CD4-positive, alpha-beta T cell treated with Interleukin-21 for 1 hour (primary cell): ENCODE data around the gene KRTAP5-6.

Experiments used
- DNase-seq: peaks from one replicate; pipeline ENCODE4 v3.0.0-alpha.2; 2020

KRTAP5-6 gene

GRCh38 chr11:1734641-1735081 lies 37.7 kb downstream of the KRTAP5-6 start:
- no peak for DNase-seq

- DNase-seq: no peak
These were observed 38.3 kb downstream of the KRTAP5-6 start for GRCh38 chr11:1735271-1735670.

DNA sequence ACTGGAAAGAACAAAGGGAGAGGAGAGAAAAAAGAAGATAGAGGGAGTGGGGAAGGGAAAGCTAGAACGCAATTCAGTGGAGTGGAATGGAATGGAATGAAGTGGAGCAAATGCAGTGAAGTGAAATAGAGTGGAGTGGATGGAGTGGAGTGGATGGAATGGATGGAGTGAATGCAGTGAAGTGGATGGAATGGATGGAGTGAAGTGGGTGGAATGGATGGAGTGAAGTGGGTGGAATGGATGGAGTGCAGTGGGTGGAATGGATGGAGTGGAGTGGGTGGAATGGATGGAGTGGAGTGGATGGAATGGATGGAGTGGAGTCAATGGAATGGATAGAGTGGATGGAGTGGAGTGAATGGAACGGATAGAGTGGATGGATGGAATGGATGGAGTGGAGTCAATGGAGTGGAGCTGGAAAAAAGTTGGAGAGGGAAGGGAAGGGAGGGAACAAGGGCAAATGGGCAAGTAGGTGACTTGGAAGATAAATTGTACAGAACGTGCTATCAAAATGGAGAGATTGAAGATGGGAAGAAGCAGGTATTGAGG lies 39.5 kb downstream of the KRTAP5-6 start:
- no peak for DNase-seq

- no peak for DNase-seq
These were observed 40.2 kb downstream of the KRTAP5-6 start for GRCh38 chr11:1737080-1737757.

GRCh38 chr11:1738380-1738779 lies 41.4 kb downstream of the KRTAP5-6 start:
- DNase-seq: no peak

DNA sequence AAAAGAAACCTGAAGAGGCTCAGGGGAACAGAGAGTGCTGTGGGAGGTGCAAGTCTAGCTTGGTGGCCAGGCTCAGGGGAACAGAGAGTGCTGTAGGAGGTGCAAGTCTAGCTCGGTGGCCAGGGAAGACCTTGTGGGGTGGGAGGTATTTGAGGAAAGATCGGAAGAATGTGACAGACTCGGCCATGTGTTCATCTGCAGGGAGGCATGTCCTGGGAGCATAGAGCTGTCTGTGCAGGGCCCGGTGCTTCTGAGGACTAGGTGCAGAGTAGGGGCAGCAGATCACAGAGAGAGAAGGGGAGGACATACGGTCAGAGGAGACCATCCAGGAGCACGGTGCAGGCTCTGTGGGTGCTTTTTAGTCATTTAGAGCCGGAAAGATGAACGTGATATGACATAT lies 42.6 kb downstream of the KRTAP5-6 start:
- no peak for DNase-seq

GRCh38 chr11:1740786-1741530 lies 44.0 kb downstream of the KRTAP5-6 start:
- no peak for DNase-seq

- no peak for DNase-seq
These were observed 44.7 kb downstream of the KRTAP5-6 start for GRCh38 chr11:1741741-1742140.

GRCh38 chr11:1742371-1742770 lies 45.4 kb downstream of the KRTAP5-6 start:
- no peak for DNase-seq

GRCh38 chr11:1742869-1743584 lies 46.0 kb downstream of the KRTAP5-6 start:
- no peak for DNase-seq

GRCh38 chr11:1743585-1744136 lies 46.7 kb downstream of the KRTAP5-6 start:
- no peak for DNase-seq

DNA sequence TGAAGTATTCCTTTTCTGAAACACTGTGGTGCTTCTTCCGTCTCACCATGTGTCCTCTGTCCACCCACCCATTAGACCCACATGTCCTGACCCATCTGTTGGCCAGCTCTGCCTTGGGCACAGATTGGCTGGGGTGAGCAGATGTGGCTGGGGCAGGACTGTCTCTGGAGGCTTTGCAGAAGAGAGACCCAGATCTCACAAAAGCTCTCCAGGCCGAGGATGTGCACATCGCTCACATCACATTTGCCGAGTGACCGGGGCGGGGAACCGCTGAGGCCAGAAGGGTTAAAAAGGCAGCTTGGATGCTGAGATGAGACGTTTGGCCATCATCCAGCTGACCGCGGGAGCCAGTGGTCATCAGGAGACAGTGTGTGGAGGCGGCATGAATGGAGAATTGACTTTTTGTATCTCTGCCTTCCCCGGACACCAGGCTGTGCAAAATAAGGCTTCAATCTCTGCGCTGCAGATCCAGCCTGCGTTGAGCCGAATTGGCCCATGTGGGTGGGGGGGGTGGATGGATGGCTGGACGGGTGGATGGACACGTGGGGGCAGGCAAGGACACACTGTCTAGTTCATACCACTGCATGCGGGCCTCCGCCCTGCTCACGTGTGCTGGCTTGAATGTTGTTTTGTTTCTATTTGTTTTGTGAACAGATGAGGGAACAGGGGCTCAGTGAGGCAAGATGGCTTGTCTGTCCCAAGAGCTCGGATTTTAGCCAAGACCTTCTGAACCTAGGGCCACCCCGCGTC lies 47.3 kb downstream of the KRTAP5-6 start:
- no peak for DNase-seq

DNA sequence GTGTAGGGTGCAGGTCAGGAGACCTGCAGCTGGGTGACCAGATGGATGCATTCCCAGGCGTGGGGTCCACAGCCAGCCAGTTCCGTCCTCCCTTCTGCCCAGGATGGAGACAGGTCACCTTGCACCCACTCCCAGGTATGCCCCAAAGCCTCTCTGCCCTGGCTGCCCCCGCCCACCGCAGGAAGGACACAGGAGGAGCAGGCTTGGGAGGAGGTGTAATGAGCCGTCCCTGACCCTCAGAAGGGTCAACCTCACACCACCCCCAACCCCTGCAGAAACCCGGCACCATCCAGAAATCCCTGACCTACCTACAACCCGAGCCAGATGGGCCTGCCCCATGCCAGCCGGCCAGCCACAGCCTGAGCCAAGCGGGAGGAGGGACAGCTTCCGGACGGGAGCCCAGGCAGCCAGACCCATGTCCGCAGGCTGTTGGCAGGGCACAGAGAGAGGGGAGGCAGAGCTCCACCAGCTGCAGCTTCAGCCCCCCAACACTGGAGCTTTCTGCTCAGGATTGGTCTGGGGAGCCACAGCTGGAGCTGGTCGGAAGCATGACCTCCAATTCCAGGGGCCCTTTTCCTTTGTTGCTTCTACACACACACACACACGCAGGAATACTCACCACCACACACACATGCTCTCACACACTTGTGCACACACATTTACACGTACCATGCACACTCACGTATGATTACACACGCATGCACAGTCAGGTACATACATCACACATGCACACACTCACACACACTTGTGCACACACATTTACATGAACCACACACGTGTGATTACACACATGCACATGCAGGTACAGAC lies 48.1 kb downstream of the KRTAP5-6 start:
- DNase-seq: no peak

DNA sequence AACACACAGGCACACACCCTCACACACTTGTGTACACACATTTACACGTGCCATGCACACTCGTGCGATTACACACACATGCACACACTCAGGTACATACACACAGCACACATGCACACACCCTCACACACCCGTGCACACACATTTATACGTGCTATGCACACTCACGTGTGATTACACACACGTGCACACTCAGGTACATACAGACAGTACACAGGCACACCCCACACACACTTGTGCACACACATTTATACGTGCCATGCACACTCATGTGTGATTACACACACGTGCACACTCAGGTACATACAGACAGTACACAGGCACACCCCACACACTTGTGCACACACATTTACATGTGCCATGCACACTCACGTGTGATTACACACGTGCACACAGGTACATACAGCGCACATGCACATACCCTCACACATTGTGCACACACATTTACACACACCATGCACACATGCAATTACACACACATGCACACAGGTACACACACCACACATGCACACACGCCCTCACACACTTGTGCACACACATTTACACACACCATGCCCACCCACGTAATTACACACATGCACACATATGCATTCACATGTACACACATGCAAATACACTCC lies 48.8 kb downstream of the KRTAP5-6 start:
- no peak for DNase-seq

DNA sequence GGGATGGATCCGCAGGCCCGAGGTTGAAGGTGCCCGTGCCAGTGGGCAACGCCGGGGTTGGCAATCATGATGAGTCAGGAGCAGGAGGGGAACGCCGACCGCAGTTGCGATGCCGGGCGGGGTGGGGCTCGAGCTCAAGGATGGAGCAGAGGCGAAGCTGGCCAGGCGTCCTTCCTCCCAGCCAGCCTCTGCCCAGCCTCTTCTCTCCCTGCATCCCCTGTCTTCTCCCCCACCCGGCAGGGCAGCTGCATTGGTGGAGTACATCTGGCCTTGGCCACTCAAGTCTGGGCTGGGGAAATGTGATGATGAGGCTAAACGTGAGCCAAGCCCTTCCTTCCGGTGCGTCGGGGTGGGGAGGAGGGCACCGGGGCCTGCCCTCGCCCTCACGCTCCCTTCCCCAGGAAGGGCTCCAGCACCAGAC lies 49.5 kb downstream of the KRTAP5-6 start:
- no peak for DNase-seq

DNA sequence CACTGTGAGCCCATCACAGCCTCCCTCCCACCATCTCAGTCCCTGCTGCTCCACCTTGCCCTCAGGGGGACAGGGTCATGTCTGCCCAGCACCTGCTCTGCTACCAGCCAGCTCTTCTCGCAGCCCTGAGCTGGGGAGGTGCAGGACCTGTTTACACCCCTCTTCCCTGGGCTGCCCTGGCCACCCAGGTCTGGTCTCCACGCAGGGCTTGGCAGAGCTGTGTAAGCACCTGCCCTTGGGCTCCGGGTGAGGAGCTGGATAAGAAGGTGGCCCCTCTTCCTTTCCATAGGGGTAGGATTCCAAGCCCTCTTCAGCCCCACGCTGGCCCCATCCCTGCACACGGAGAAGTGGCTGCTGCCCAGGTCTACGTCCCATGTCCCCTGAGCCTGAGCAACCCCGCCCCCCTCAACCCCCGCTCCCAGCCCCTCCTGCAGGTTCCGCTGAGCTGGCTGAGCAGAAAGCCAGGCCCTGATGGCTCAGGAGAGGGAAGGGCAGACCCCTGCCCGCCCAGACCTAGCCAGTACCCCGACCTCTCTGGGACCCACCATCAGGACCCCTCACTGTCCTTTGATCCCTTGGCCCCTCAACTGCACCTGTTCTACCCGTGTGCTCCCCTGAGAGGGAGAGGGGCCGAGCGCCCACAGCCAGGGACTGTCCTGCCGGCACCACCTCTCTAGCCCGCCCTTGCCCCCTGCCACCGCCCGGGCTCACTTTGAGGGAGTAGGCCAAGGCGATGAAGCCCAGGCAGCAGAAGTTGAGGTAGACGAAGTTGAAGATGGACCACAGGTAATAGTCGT lies 50.2 kb downstream of the KRTAP5-6 start:
- no peak for DNase-seq
